GM12873 (cell line): Measurements from ENCODE around the gene MAGEB5.

Source experiments
- TF ChIP-seq, protein P1 (sequence below): IDR thresholded peaks from 2 replicates; pipeline ENCODE4 v1.5.1; 2012; ENCODE audit warnings: low read depth, mild to moderate bottlenecking, moderate library complexity, low read length, control low read depth; ENCODE audit not compliant: insufficient read depth; ENCODE audit errors: missing control alignments

Gene MAGEB5

GRCh38 chrX:26262121-26262523, 46.2 kb downstream of the MAGEB5 start:
- TF ChIP-seq, protein P1, sequence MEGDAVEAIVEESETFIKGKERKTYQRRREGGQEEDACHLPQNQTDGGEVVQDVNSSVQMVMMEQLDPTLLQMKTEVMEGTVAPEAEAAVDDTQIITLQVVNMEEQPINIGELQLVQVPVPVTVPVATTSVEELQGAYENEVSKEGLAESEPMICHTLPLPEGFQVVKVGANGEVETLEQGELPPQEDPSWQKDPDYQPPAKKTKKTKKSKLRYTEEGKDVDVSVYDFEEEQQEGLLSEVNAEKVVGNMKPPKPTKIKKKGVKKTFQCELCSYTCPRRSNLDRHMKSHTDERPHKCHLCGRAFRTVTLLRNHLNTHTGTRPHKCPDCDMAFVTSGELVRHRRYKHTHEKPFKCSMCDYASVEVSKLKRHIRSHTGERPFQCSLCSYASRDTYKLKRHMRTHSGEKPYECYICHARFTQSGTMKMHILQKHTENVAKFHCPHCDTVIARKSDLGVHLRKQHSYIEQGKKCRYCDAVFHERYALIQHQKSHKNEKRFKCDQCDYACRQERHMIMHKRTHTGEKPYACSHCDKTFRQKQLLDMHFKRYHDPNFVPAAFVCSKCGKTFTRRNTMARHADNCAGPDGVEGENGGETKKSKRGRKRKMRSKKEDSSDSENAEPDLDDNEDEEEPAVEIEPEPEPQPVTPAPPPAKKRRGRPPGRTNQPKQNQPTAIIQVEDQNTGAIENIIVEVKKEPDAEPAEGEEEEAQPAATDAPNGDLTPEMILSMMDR, result no peak
